H9 (cell line): Measurements from ENCODE around the gene FOLR1. TPM values are rescaled to one million over a fixed set of nuclear protein-coding genes. Genes with fewer than 3 reads are reported as not detected.

Experiments used
- DNase-seq: peaks from one replicate; pipeline ENCODE4 v3.0.0-alpha.2; 2017
- H2AFZ ChIP-seq: one replicate; pipeline ENCODE4 v1.6.1; 2013; ENCODE audit warnings: mild to moderate bottlenecking, low read length, control low read depth, moderate library complexity
- H2AK5ac ChIP-seq: 2 replicates; pipeline ENCODE4 v1.6.1; 2013; ENCODE audit warnings: low read length, control low read depth, mixed read lengths; ENCODE audit not compliant: insufficient read length
- H2BK120ac ChIP-seq: one replicate; pipeline ENCODE4 v1.6.1; 2013; ENCODE audit warnings: low read depth, mild to moderate bottlenecking, low read length, control low read depth, inconsistent platforms; ENCODE audit not compliant: poor library complexity, severe bottlenecking
- H2BK12ac ChIP-seq: 2 replicates; pipeline ENCODE4 v1.6.1; 2013; ENCODE audit warnings: low read length, control low read depth, mixed read lengths, low read depth; ENCODE audit not compliant: insufficient read length
- H2BK15ac ChIP-seq: 2 replicates; pipeline ENCODE4 v1.6.1; 2013; ENCODE audit warnings: low read depth, low read length, control low read depth
- H2BK20ac ChIP-seq: one replicate; pipeline ENCODE4 v1.6.1; 2013; ENCODE audit warnings: low read depth, mild to moderate bottlenecking, low read length, control low read depth, inconsistent platforms; ENCODE audit not compliant: poor library complexity, severe bottlenecking
- H2BK5ac ChIP-seq: 2 replicates; pipeline ENCODE4 v1.6.1; 2013; ENCODE audit warnings: low read length, control low read depth, mixed read lengths; ENCODE audit not compliant: insufficient read length
- H3K14ac ChIP-seq: 2 replicates; pipeline ENCODE4 v1.6.1; 2013; ENCODE audit warnings: low read length, control low read depth; ENCODE audit not compliant: insufficient read depth
- H3K18ac ChIP-seq: 2 replicates; pipeline ENCODE4 v1.6.1; 2013; ENCODE audit warnings: low read depth, mild to moderate bottlenecking, mixed read lengths, low read length, control low read depth; ENCODE audit not compliant: insufficient read length
- H3K23ac ChIP-seq: 2 replicates; pipeline ENCODE4 v1.6.1; 2013; ENCODE audit warnings: low read length, control low read depth, mixed read lengths, low read depth; ENCODE audit not compliant: insufficient read length
- H3K23me2 ChIP-seq: 2 replicates; pipeline ENCODE4 v1.6.1; 2013; ENCODE audit warnings: low read depth, mild to moderate bottlenecking, mixed read lengths, low read length, control low read depth; ENCODE audit not compliant: insufficient read length, poor library complexity, severe bottlenecking
- H3K27ac ChIP-seq: 2 replicates; pipeline ENCODE4 v1.5.1; 2013; ENCODE audit warnings: low read length, control low read depth, mixed read lengths, low read depth; ENCODE audit not compliant: insufficient read length
- H3K27me3 ChIP-seq: 2 replicates; pipeline ENCODE4 v1.6.1; 2013; ENCODE audit warnings: low read length, control low read depth, inconsistent platforms; ENCODE audit not compliant: insufficient read depth
- H3K4ac ChIP-seq: 2 replicates; pipeline ENCODE4 v1.6.1; 2013; ENCODE audit warnings: low read depth, mild to moderate bottlenecking, control low read depth, inconsistent platforms, low read length, moderate library complexity
- H3K4me1 ChIP-seq: 2 replicates; pipeline ENCODE4 v1.6.1; 2013; ENCODE audit warnings: low read length, control low read depth, inconsistent platforms; ENCODE audit not compliant: insufficient read depth
- H3K4me2 ChIP-seq: 2 replicates; pipeline ENCODE4 v1.6.1; 2013; ENCODE audit warnings: low read length, control low read depth, mixed read lengths; ENCODE audit not compliant: insufficient read length, insufficient read depth
- H3K56ac ChIP-seq: 2 replicates; pipeline ENCODE4 v1.6.1; 2013; ENCODE audit warnings: low read depth, mild to moderate bottlenecking, mixed read lengths, low read length, control low read depth; ENCODE audit not compliant: insufficient read length
- H3K79me1 ChIP-seq: 2 replicates; pipeline ENCODE4 v1.6.1; 2013; ENCODE audit warnings: low read depth, mild to moderate bottlenecking, moderate library complexity, low read length, control low read depth, inconsistent platforms; ENCODE audit not compliant: insufficient read depth, poor library complexity, severe bottlenecking
- H3K79me2 ChIP-seq: 2 replicates; pipeline ENCODE4 v1.6.1; 2013; ENCODE audit warnings: low read length, control low read depth, inconsistent platforms; ENCODE audit not compliant: insufficient read depth
- H3K9ac ChIP-seq: 2 replicates; pipeline ENCODE4 v1.6.1; 2013; ENCODE audit warnings: low read length, control low read depth, mixed read lengths; ENCODE audit not compliant: insufficient read length; ENCODE audit errors: extremely low read depth
- H3K9me3 ChIP-seq: one replicate; pipeline ENCODE4 v1.6.1; 2013; ENCODE audit warnings: low read depth, low read length, inconsistent platforms; ENCODE audit not compliant: control insufficient read depth
- H3T11ph ChIP-seq: one replicate; pipeline ENCODE4 v1.6.1; 2013; ENCODE audit warnings: mild to moderate bottlenecking, low read length, control low read depth, inconsistent platforms
- H4K20me1 ChIP-seq: one replicate; pipeline ENCODE4 v1.6.1; 2013; ENCODE audit not compliant: control insufficient read depth, insufficient read length, insufficient read depth
- H4K5ac ChIP-seq: 2 replicates; pipeline ENCODE4 v1.6.1; 2013; ENCODE audit warnings: low read depth, mild to moderate bottlenecking, mixed read lengths, low read length, control low read depth; ENCODE audit not compliant: insufficient read length
- H4K8ac ChIP-seq: replicated peaks from 2 replicates; pipeline ENCODE4 v1.6.1; 2013; ENCODE audit warnings: low read length, control low read depth, mixed read lengths, low read depth; ENCODE audit not compliant: insufficient read length
- H4K91ac ChIP-seq: 2 replicates; pipeline ENCODE4 v1.6.1; 2013; ENCODE audit warnings: low read depth, mild to moderate bottlenecking, moderate library complexity, mixed read lengths, low read length, control low read depth; ENCODE audit not compliant: insufficient read length
- H3K27ac Mint-ChIP-seq, 3 experiments: 2 replicates in 2 of 3; 3 replicates in 1 of 3; pipeline ENCODE4 v1.8.0; 2020 to 2021; ENCODE audit warnings: mixed read lengths in 3 of 3, mild to moderate bottlenecking in 1 of 3, moderate library complexity in 1 of 3
- H3K27me3 Mint-ChIP-seq: 2 replicates; pipeline ENCODE4 v1.8.0; 2021; ENCODE audit warnings: low read depth, mild to moderate bottlenecking, moderate library complexity, mixed read lengths
- H3K36me3 Mint-ChIP-seq, 3 experiments: 2 replicates in 2 of 3; 3 replicates in 1 of 3; pipeline ENCODE4 v1.8.0; 2020 to 2021; ENCODE audit warnings: low read depth in 3 of 3, mixed read lengths in 3 of 3; ENCODE audit not compliant: insufficient read depth in 1 of 3
- H3K4me1 Mint-ChIP-seq, 2 experiments: 2 replicates each; pipeline ENCODE4 v1.8.0; 2020; ENCODE audit warnings: mixed read lengths in 2 of 2
- H3K4me3 Mint-ChIP-seq, 2 experiments: 2 replicates in 1 of 2; 3 replicates in 1 of 2; pipeline ENCODE4 v1.8.0; 2020 to 2021; ENCODE audit warnings: mild to moderate bottlenecking in 2 of 2, mixed read lengths in 2 of 2, moderate library complexity in 1 of 2
- H3K9me3 Mint-ChIP-seq, 2 experiments: 2 replicates in 1 of 2; 3 replicates in 1 of 2; pipeline ENCODE4 v1.8.0; 2020; ENCODE audit warnings: mild to moderate bottlenecking in 2 of 2, mixed read lengths in 2 of 2, moderate library complexity in 1 of 2
- WGBS: extraction: QIAGEN DNeasy Blood & Tissue Kit; methylation state at CpG from one replicate; pipeline ENCODE4 v1.1.7; 2013; ENCODE audit warnings: missing lambda C conversion rate, low lambda C conversion rate, mixed read lengths; ENCODE audit not compliant: insufficient read length; ENCODE audit errors: extremely low coverage; 5-methylcytosine and 5-hydroxymethylcytosine counted together
- total RNA-seq: library from RNA; stranded (reverse); gene quantifications from 2 replicates; pipeline ENCODE4 v1.2.1, GENCODE V29; 2021
- TF ChIP-seq, protein P1 (sequence below): fragments of 200-600 bp; sonication (generic); conservative IDR thresholded peaks from 3 replicates; pipeline ENCODE4 v1.8.0; 2021; ENCODE audit warnings: antibody characterized with exemption, mild to moderate bottlenecking

The FOLR1 gene
- total RNA-seq, 1 experiment from 2014 or later: 0.92 TPM

- no peaks in the 10 kb centered on the region for H3K36me3 Mint-ChIP-seq
- no peak overlapping the region for H2AK5ac ChIP-seq
- no peak overlapping the region for H2BK15ac ChIP-seq
- no peaks in the 10 kb centered on the region for H3K79me1 ChIP-seq
- DNase-seq: no peak
- no peaks in the 10 kb centered on the region for H3K4me1 ChIP-seq
- no peaks in the 10 kb centered on the region for H3K23me2 ChIP-seq
- no peak overlapping the region for H3K27ac Mint-ChIP-seq
- no peak overlapping the region for H3K4ac ChIP-seq
- H4K91ac ChIP-seq: no peak overlapping the region
- H4K5ac ChIP-seq: no peak overlapping the region
- no peak overlapping the region for H3K56ac ChIP-seq
- H3K14ac ChIP-seq: no peak overlapping the region
- H3K27me3 ChIP-seq: no peaks in the 10 kb centered on the region
- H3K23ac ChIP-seq: no peak overlapping the region
- no peaks in the 10 kb centered on the region for H3K79me2 ChIP-seq
- no peak overlapping the region for H3T11ph ChIP-seq
- H2BK120ac ChIP-seq: no peak overlapping the region
- no CpG with 5 or more reads among the region's 1 CpG for WGBS
- H2BK12ac ChIP-seq: no peak overlapping the region
- H2BK20ac ChIP-seq: no peak overlapping the region
- H3K9ac ChIP-seq: no peak overlapping the region
- no peak overlapping the region for H3K27ac ChIP-seq
- no peak overlapping the region for H4K8ac ChIP-seq
- H3K9me3 ChIP-seq: no peaks in the 10 kb centered on the region
- H4K20me1 ChIP-seq: no peaks in the 10 kb centered on the region
- peaks cover 1% of the 10 kb centered on the region; the same call in 1 of the 2 replicates for H3K27me3 Mint-ChIP-seq
- H3K4me3 Mint-ChIP-seq: no peak overlapping the region
- no peaks in the 10 kb centered on the region for H3K9me3 Mint-ChIP-seq
- no peak overlapping the region for H2BK5ac ChIP-seq
- H3K18ac ChIP-seq: no peak overlapping the region
- H3K4me2 ChIP-seq: no peak overlapping the region
- H2AFZ ChIP-seq: no peak overlapping the region
- TF ChIP-seq, protein P1, sequence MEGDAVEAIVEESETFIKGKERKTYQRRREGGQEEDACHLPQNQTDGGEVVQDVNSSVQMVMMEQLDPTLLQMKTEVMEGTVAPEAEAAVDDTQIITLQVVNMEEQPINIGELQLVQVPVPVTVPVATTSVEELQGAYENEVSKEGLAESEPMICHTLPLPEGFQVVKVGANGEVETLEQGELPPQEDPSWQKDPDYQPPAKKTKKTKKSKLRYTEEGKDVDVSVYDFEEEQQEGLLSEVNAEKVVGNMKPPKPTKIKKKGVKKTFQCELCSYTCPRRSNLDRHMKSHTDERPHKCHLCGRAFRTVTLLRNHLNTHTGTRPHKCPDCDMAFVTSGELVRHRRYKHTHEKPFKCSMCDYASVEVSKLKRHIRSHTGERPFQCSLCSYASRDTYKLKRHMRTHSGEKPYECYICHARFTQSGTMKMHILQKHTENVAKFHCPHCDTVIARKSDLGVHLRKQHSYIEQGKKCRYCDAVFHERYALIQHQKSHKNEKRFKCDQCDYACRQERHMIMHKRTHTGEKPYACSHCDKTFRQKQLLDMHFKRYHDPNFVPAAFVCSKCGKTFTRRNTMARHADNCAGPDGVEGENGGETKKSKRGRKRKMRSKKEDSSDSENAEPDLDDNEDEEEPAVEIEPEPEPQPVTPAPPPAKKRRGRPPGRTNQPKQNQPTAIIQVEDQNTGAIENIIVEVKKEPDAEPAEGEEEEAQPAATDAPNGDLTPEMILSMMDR: no peak
- H3K4me1 Mint-ChIP-seq: peaks cover 17 to 29% of the 10 kb centered on the region in 2 experiments
Observed at GRCh38 chr11:72188267-72188666, 3.7 kb upstream of the FOLR1 start.
